Coronary artery (tissue), 2 donors: ENCODE measurements around the gene SYNGAP1.

Source experiments
- DNase-seq: peaks from one replicate; pipeline ENCODE4 v3.0.0-alpha.2; 2017; ENCODE audit warnings: low spot score
- H3K27ac ChIP-seq, 2 donors: fragments of 200-600 bp; sonication (generic); one replicate each; pipeline ENCODE4 v1.5.1; 2016 to 2019
- H3K4me3 ChIP-seq: fragments of 200-600 bp; sonication (generic); 2 replicates; pipeline ENCODE4 v1.5.1; 2016; ENCODE audit warnings: mild to moderate bottlenecking, moderate library complexity
- CTCF ChIP-seq: fragments of 200-600 bp; sonication (generic); IDR thresholded peaks from one replicate; pipeline ENCODE4 v1.5.1; 2019; ENCODE audit warnings: antibody characterized with exemption

SYNGAP1 gene

GRCh38 chr6:33437666-33438065 lies 17.8 kb downstream of the SYNGAP1 start:
- no peak for TF ChIP-seq CTCF
- no peak overlapping the region for H3K4me3 ChIP-seq
- no peak overlapping the region for H3K27ac ChIP-seq
- DNase-seq, result no peak

GRCh38 chr6:33438978-33439594 lies 19.2 kb downstream of the SYNGAP1 start:
- H3K4me3 ChIP-seq, result no peak overlapping the region
- TF ChIP-seq CTCF, result no peak
- no peak for DNase-seq
- H3K27ac ChIP-seq, result no peak overlapping the region

GRCh38 chr6:33439956-33440648 lies 20.2 kb downstream of the SYNGAP1 start:
- H3K27ac ChIP-seq, result no peak overlapping the region
- no peak for DNase-seq
- no peak for TF ChIP-seq CTCF
- no peak overlapping the region for H3K4me3 ChIP-seq

GRCh38 chr6:33440649-33441309 lies 20.9 kb downstream of the SYNGAP1 start:
- no peak for DNase-seq
- no peak overlapping the region for H3K27ac ChIP-seq
- H3K4me3 ChIP-seq, result no peak overlapping the region
- TF ChIP-seq CTCF, result no peak

- DNase-seq, result no peak
- no peak for TF ChIP-seq CTCF
- Histone ChIP-seq H3K27ac (no peak overlapping the region), H3K4me3 (no peak overlapping the region)
Observed at GRCh38 chr6:33441457-33441856, 21.6 kb downstream of the SYNGAP1 start.

- DNase-seq, result no peak
- no peak overlapping the region for H3K4me3 ChIP-seq
- H3K27ac ChIP-seq, result no peak overlapping the region
- no peak for TF ChIP-seq CTCF
Observed at GRCh38 chr6:33442283-33442682, 22.4 kb downstream of the SYNGAP1 start.
